ENCODE data around the gene HM13. TPM values are rescaled to one million over a fixed set of nuclear protein-coding genes. Genes with fewer than 3 reads are reported as not detected.
"Not testable (repeated sequence)": the region's sequence is repeated elsewhere in the genome, so short reads cannot be mapped to it uniquely, and the experiment has no call there.

Gene HM13
- total RNA-seq, 2 donors from 2014 or later = 99.7 to 131 TPM

- Histone ChIP-seq H3K4me1 (replicated peaks) (peaks cover 6% of the 10 kb centered on the region), H3K27ac (no peak overlapping the region), H3K4me3 (no peak overlapping the region), H3K36me3 (no peaks in the 10 kb centered on the region), H3K27me3 (replicated peaks; ENCODE audit: insufficient read depth) (no peaks in the 10 kb centered on the region), H3K9me3 (no peaks in the 10 kb centered on the region)
- intact Hi-C loops (cut with DNase I) = no loop called here
- DNase-seq (ENCODE audit: low spot score) = no peak
- WGBS = 75% methylated on average over 2 of the region's 2 CpGs
- TF ChIP-seq CTCF (IDR thresholded peaks at IDR 0.05) (no peak), POLR2A (IDR thresholded peaks at IDR 0.05) (no peak), POLR2AphosphoS5 (IDR thresholded peaks at IDR 0.05) (no peak)
These were observed 62.5 kb downstream of the HM13 start for GRCh38 chr20:31576751-31577150.

- Histone ChIP-seq H3K4me1 (replicated peaks) (peaks cover 4% of the 10 kb centered on the region), H3K9me3 (no peaks in the 10 kb centered on the region), H3K27ac (no peak overlapping the region), H3K4me3 (no peak overlapping the region), H3K36me3 (no peaks in the 10 kb centered on the region), H3K27me3 (replicated peaks; ENCODE audit: insufficient read depth) (no peaks in the 10 kb centered on the region)
- TF ChIP-seq CTCF (IDR thresholded peaks at IDR 0.05) (no peak), POLR2A (IDR thresholded peaks at IDR 0.05) (no peak), POLR2AphosphoS5 (IDR thresholded peaks at IDR 0.05) (no peak)
- no peak for DNase-seq (ENCODE audit: low spot score)
- 88% methylated on average over 9 of the region's 9 CpGs for WGBS
- intact Hi-C loops (cut with DNase I) = no loop called here
These were observed 63.0 kb downstream of the HM13 start for GRCh38 chr20:31577194-31577593.

- H3K9me3 ChIP-seq = no peaks in the 10 kb centered on the region
- H3K4me1 ChIP-seq (replicated peaks) = no peaks in the 10 kb centered on the region
- H3K27me3 ChIP-seq (replicated peaks; ENCODE audit: insufficient read depth) = no peaks in the 10 kb centered on the region
- no peak for DNase-seq (ENCODE audit: low spot score)
- no peaks in the 10 kb centered on the region for H3K36me3 ChIP-seq
- H3K27ac ChIP-seq = no peak overlapping the region
- TF ChIP-seq POLR2A (IDR thresholded peaks at IDR 0.05) = no peak
- TF ChIP-seq POLR2AphosphoS5 (IDR thresholded peaks at IDR 0.05) = no peak
- no peak for TF ChIP-seq CTCF (IDR thresholded peaks at IDR 0.05)
- WGBS = 92% methylated on average over 27 of the region's 43 CpGs
- H3K4me3 ChIP-seq = no peak overlapping the region
- intact Hi-C loops (cut with DNase I) = no loop called here
These were observed 64.4 kb downstream of the HM13 start for GRCh38 chr20:31578448-31579138.

- intact Hi-C loops (cut with DNase I) = no loop called here
- Histone ChIP-seq H3K27me3 (replicated peaks; ENCODE audit: insufficient read depth) (no peaks in the 10 kb centered on the region), H3K27ac (no peak overlapping the region), H3K9me3 (no peaks in the 10 kb centered on the region), H3K4me1 (replicated peaks) (no peaks in the 10 kb centered on the region), H3K4me3 (no peak overlapping the region), H3K36me3 (no peaks in the 10 kb centered on the region)
- 89% methylated on average over 6 of the region's 6 CpGs for WGBS
- no peak for DNase-seq (ENCODE audit: low spot score)
- TF ChIP-seq CTCF (IDR thresholded peaks at IDR 0.05) = no peak
- no peak for TF ChIP-seq POLR2A (IDR thresholded peaks at IDR 0.05)
- TF ChIP-seq POLR2AphosphoS5 (IDR thresholded peaks at IDR 0.05) = no peak
These were observed 65.0 kb downstream of the HM13 start for GRCh38 chr20:31579245-31579644.

- DNase-seq (ENCODE audit: low spot score); H3K4me3 ChIP-seq; H3K36me3 ChIP-seq; H3K4me1 ChIP-seq (replicated peaks); H3K27ac ChIP-seq; H3K9me3 ChIP-seq; intact Hi-C loops (cut with DNase I); H3K27me3 ChIP-seq (replicated peaks; ENCODE audit: insufficient read depth): not testable (repeated sequence)
- 95% methylated on average over 17 of the region's 17 CpGs for WGBS
These were observed 65.9 kb downstream of the HM13 start for GRCh38 chr20:31579941-31580651.

All from prostate gland (tissue), 2 donors.